ENCODE measurements around the gene SPNS3. TPM values are rescaled to one million over a fixed set of nuclear protein-coding genes. Genes with fewer than 3 reads are reported as not detected.

Gene SPNS3
- polyA plus RNA-seq, 2 of the 4 experiments (the other 2 are of a cell fraction) = not detected

GRCh38 chr17:4487296-4487695 is 53.6 kb downstream of the SPNS3 start:
- H3K27ac ChIP-seq = no peak overlapping the region
- ChIA-PET POLR2A (no interaction called here), CTCF (interaction anchor here (0.6 kb wide), 1 partner anchor 280 kb away, joined by 4 read pairs; no protein-coding TSS in a partner anchor)
- ATAC-seq (no peak), DNase-seq (ENCODE audit: low read depth in 1 of 2, low spot score in 1 of 2) (no peak), FAIRE-seq (no peak)
- TF ChIP-seq MAX (IDR thresholded peaks at IDR 0.05) (no peak), RFX5 (IDR thresholded peaks at IDR 0.05) (no peak), HEYL (CRISPR knock-in tag; IDR thresholded peaks at IDR 0.05) (no peak), CHD4 (IDR thresholded peaks at IDR 0.05; ENCODE audit: borderline replicate concordance) (no peak), RCOR1 (IDR thresholded peaks at IDR 0.05; ENCODE audit: low read depth, low read length) (no peak), HES2 (IDR thresholded peaks at IDR 0.05) (no peak), RARB (CRISPR knock-in tag; IDR thresholded peaks at IDR 0.05) (no peak), CBX2 (IDR thresholded peaks at IDR 0.05; ENCODE audit: borderline replicate concordance, low read depth) (no peak), NR3C1 (IDR thresholded peaks at IDR 0.05) (no peak), NPAS2 (CRISPR knock-in tag; IDR thresholded peaks at IDR 0.05; ENCODE audit: borderline replicate concordance) (no peak), ELK1 (IDR thresholded peaks at IDR 0.05; ENCODE audit: low read depth, low read length) (no peak), ZSCAN20 (CRISPR knock-in tag; IDR thresholded peaks at IDR 0.05) (no peak), ZFP36 (IDR thresholded peaks at IDR 0.05; ENCODE audit: borderline replicate concordance, partially characterized antibody) (no peak), RNF2 (IDR thresholded peaks at IDR 0.05; ENCODE audit: borderline replicate concordance, low read depth) (no peak), BCL3 (IDR thresholded peaks at IDR 0.05) (no peak), MAFK (IDR thresholded peaks at IDR 0.05; ENCODE audit: partially characterized antibody) (no peak), EHF (CRISPR knock-in tag; IDR thresholded peaks at IDR 0.05) (no peak), MYC (IDR thresholded peaks at IDR 0.05; ENCODE audit: borderline replicate concordance, low read length) (no peak), EHMT2 (IDR thresholded peaks at IDR 0.05; ENCODE audit: low read depth) (no peak)
- no peaks in the 10 kb centered on the region for H3K9me3 ChIP-seq
- peaks cover 23% of the 10 kb centered on the region; the same call in 2 of the 3 replicates for H3K4me1 ChIP-seq
- WGBS (ENCODE audit: missing lambda C conversion rate) = 80% methylated on average over 8 of the region's 8 CpGs
- H3K4me2 ChIP-seq = no peak overlapping the region
- H3K4me3 ChIP-seq = no peak overlapping the region

- ChIA-PET POLR2A (interaction anchor here (0.7 kb wide), 1 partner anchor 67 kb away, joined by 3 read pairs; the partner anchor contains the start of gene MYBBP1A), CTCF (interaction anchor here (0.6 to 1.6 kb wide), 3 partner anchors 24 to 280 kb away, joined by 3 to 4 read pairs (median 3); no protein-coding TSS in a partner anchor)
- DNase-seq (ENCODE audit: low read depth in 1 of 2, low spot score in 1 of 2) (no peak), FAIRE-seq (no peak), ATAC-seq (no peak)
- Histone ChIP-seq H3K4me1 (peaks cover 25% of the 10 kb centered on the region), H3K9me3 (no peaks in the 10 kb centered on the region), H3K27ac (no peak overlapping the region), H3K4me3 (no peak overlapping the region), H3K4me2 (no peak overlapping the region)
- 75% methylated on average over 24 of the region's 24 CpGs for WGBS (ENCODE audit: missing lambda C conversion rate)
- TF ChIP-seq NFE2L2 (conservative IDR thresholded peaks at IDR 0.05; ENCODE audit: low read length) = no peak
These were observed 54.3 kb downstream of the SPNS3 start for GRCh38 chr17:4487820-4488716.

Data from A549 (cell line).